ENCODE measurements around the gene ZNF253.
"Not testable (repeated sequence)": the region's sequence is repeated elsewhere in the genome, so short reads cannot be mapped to it uniquely, and the experiment has no call there.

The ZNF253 gene

GRCh38 chr19:19858751-19859150 is 6.9 kb upstream of the ZNF253 start:
- H3K4me1 ChIP-seq (ENCODE audit: control insufficient read depth, insufficient read depth, low read length), result no peaks in the 10 kb centered on the region
- no peak overlapping the region for H3K4me3 ChIP-seq (ENCODE audit: low read depth, low read length)
- H3K9ac ChIP-seq (ENCODE audit: low read depth, low read length), result no peak overlapping the region
- no peaks in the 10 kb centered on the region for H3K27me3 ChIP-seq (ENCODE audit: control insufficient read depth, insufficient read depth, low read length)
- H3K9me3 ChIP-seq (ENCODE audit: control insufficient read depth, insufficient read depth, low read length), result peaks cover 4% of the 10 kb centered on the region
- H3K36me3 ChIP-seq (ENCODE audit: control insufficient read depth, insufficient read depth, low read length), result no peaks in the 10 kb centered on the region

GRCh38 chr19:19860756-19861390 is 4.8 kb upstream of the ZNF253 start:
- Histone ChIP-seq H3K9me3 (ENCODE audit: control insufficient read depth, insufficient read depth, low read length) (no peaks in the 10 kb centered on the region), H3K36me3 (ENCODE audit: control insufficient read depth, insufficient read depth, low read length) (no peaks in the 10 kb centered on the region), H3K27me3 (ENCODE audit: control insufficient read depth, insufficient read depth, low read length) (no peaks in the 10 kb centered on the region), H3K4me3 (ENCODE audit: low read depth, low read length) (no peak overlapping the region), H3K4me1 (ENCODE audit: control insufficient read depth, insufficient read depth, low read length) (no peaks in the 10 kb centered on the region), H3K9ac (ENCODE audit: low read depth, low read length) (no peak overlapping the region)

- Histone ChIP-seq H3K36me3 (ENCODE audit: control insufficient read depth, insufficient read depth, low read length) (no peaks in the 10 kb centered on the region), H3K27me3 (ENCODE audit: control insufficient read depth, insufficient read depth, low read length) (no peaks in the 10 kb centered on the region), H3K4me1 (ENCODE audit: control insufficient read depth, insufficient read depth, low read length) (no peaks in the 10 kb centered on the region), H3K9me3 (ENCODE audit: control insufficient read depth, insufficient read depth, low read length) (no peaks in the 10 kb centered on the region), H3K9ac (ENCODE audit: low read depth, low read length) (peak overlapping the region; percentile 98), H3K4me3 (ENCODE audit: low read depth, low read length) (peak overlapping the region; percentile 96)
These were observed 1.0 kb downstream of the ZNF253 start for GRCh38 chr19:19866611-19867248.

- H3K9ac ChIP-seq (ENCODE audit: low read depth, low read length); H3K9me3 ChIP-seq (ENCODE audit: control insufficient read depth, insufficient read depth, low read length); H3K36me3 ChIP-seq (ENCODE audit: control insufficient read depth, insufficient read depth, low read length); H3K4me3 ChIP-seq (ENCODE audit: low read depth, low read length); H3K4me1 ChIP-seq (ENCODE audit: control insufficient read depth, insufficient read depth, low read length); H3K27me3 ChIP-seq (ENCODE audit: control insufficient read depth, insufficient read depth, low read length): not testable (repeated sequence)
These were observed 4.4 kb downstream of the ZNF253 start for GRCh38 chr19:19870086-19870485.

- no peak overlapping the region for H3K4me3 ChIP-seq (ENCODE audit: low read depth, low read length)
- H3K4me1 ChIP-seq (ENCODE audit: control insufficient read depth, insufficient read depth, low read length), result no peaks in the 10 kb centered on the region
- no peak overlapping the region for H3K9ac ChIP-seq (ENCODE audit: low read depth, low read length)
- H3K27me3 ChIP-seq (ENCODE audit: control insufficient read depth, insufficient read depth, low read length), result no peaks in the 10 kb centered on the region
- no peaks in the 10 kb centered on the region for H3K36me3 ChIP-seq (ENCODE audit: control insufficient read depth, insufficient read depth, low read length)
- H3K9me3 ChIP-seq (ENCODE audit: control insufficient read depth, insufficient read depth, low read length), result no peaks in the 10 kb centered on the region
These were observed 6.2 kb downstream of the ZNF253 start for GRCh38 chr19:19871932-19872331.

GRCh38 chr19:19873381-19873780 is 7.7 kb downstream of the ZNF253 start:
- no peak overlapping the region for H3K4me3 ChIP-seq (ENCODE audit: low read depth, low read length)
- no peaks in the 10 kb centered on the region for H3K9me3 ChIP-seq (ENCODE audit: control insufficient read depth, insufficient read depth, low read length)
- H3K27me3 ChIP-seq (ENCODE audit: control insufficient read depth, insufficient read depth, low read length), result no peaks in the 10 kb centered on the region
- H3K4me1 ChIP-seq (ENCODE audit: control insufficient read depth, insufficient read depth, low read length), result no peaks in the 10 kb centered on the region
- H3K9ac ChIP-seq (ENCODE audit: low read depth, low read length), result no peak overlapping the region
- H3K36me3 ChIP-seq (ENCODE audit: control insufficient read depth, insufficient read depth, low read length), result no peaks in the 10 kb centered on the region

GRCh38 chr19:19877724-19878123 is 12.0 kb downstream of the ZNF253 start:
- Histone ChIP-seq H3K36me3 (ENCODE audit: control insufficient read depth, insufficient read depth, low read length) (peaks cover 3% of the 10 kb centered on the region), H3K9me3 (ENCODE audit: control insufficient read depth, insufficient read depth, low read length) (no peaks in the 10 kb centered on the region), H3K4me3 (ENCODE audit: low read depth, low read length) (no peak overlapping the region), H3K9ac (ENCODE audit: low read depth, low read length) (no peak overlapping the region), H3K27me3 (ENCODE audit: control insufficient read depth, insufficient read depth, low read length) (no peaks in the 10 kb centered on the region), H3K4me1 (ENCODE audit: control insufficient read depth, insufficient read depth, low read length) (no peaks in the 10 kb centered on the region)

- Histone ChIP-seq H3K27me3 (ENCODE audit: control insufficient read depth, insufficient read depth, low read length) (no peaks in the 10 kb centered on the region), H3K9ac (ENCODE audit: low read depth, low read length) (no peak overlapping the region), H3K9me3 (ENCODE audit: control insufficient read depth, insufficient read depth, low read length) (peaks cover 4% of the 10 kb centered on the region), H3K36me3 (ENCODE audit: control insufficient read depth, insufficient read depth, low read length) (peaks cover 3% of the 10 kb centered on the region), H3K4me1 (ENCODE audit: control insufficient read depth, insufficient read depth, low read length) (no peaks in the 10 kb centered on the region), H3K4me3 (ENCODE audit: low read depth, low read length) (no peak overlapping the region)
These were observed 18.9 kb downstream of the ZNF253 start for GRCh38 chr19:19884583-19884982.

- H3K27me3 ChIP-seq (ENCODE audit: control insufficient read depth, insufficient read depth, low read length); H3K4me3 ChIP-seq (ENCODE audit: low read depth, low read length); H3K9ac ChIP-seq (ENCODE audit: low read depth, low read length); H3K36me3 ChIP-seq (ENCODE audit: control insufficient read depth, insufficient read depth, low read length); H3K4me1 ChIP-seq (ENCODE audit: control insufficient read depth, insufficient read depth, low read length): not testable (repeated sequence)
- peaks cover 19% of the 10 kb centered on the region for H3K9me3 ChIP-seq (ENCODE audit: control insufficient read depth, insufficient read depth, low read length)
These were observed 26.6 kb downstream of the ZNF253 start for GRCh38 chr19:19892055-19892941.

- H3K4me3 ChIP-seq (ENCODE audit: low read depth, low read length), result peak overlapping the region; percentile 92
- no peaks in the 10 kb centered on the region for H3K4me1 ChIP-seq (ENCODE audit: control insufficient read depth, insufficient read depth, low read length)
- no peaks in the 10 kb centered on the region for H3K27me3 ChIP-seq (ENCODE audit: control insufficient read depth, insufficient read depth, low read length)
- H3K36me3 ChIP-seq (ENCODE audit: control insufficient read depth, insufficient read depth, low read length), result no peaks in the 10 kb centered on the region
- H3K9ac ChIP-seq (ENCODE audit: low read depth, low read length), result no peak overlapping the region
- no peaks in the 10 kb centered on the region for H3K9me3 ChIP-seq (ENCODE audit: control insufficient read depth, insufficient read depth, low read length)
These were observed 34.6 kb downstream of the ZNF253 start for GRCh38 chr19:19900139-19900728.

- Histone ChIP-seq H3K4me1 (ENCODE audit: control insufficient read depth, insufficient read depth, low read length) (no peaks in the 10 kb centered on the region), H3K9me3 (ENCODE audit: control insufficient read depth, insufficient read depth, low read length) (no peaks in the 10 kb centered on the region), H3K36me3 (ENCODE audit: control insufficient read depth, insufficient read depth, low read length) (no peaks in the 10 kb centered on the region), H3K27me3 (ENCODE audit: control insufficient read depth, insufficient read depth, low read length) (no peaks in the 10 kb centered on the region), H3K4me3 (ENCODE audit: low read depth, low read length) (peak within 1 kb of the TSS; percentile 92), H3K9ac (ENCODE audit: low read depth, low read length) (peak within 1 kb of the TSS; percentile 98)
These were observed 35.2 kb downstream of the ZNF253 start, which contains the start of gene ZNF93 for GRCh38 chr19:19900729-19901444. Gene ZNF93 (plus strand): TSS chr19:19900946. CDS start chr19:19901089, 143 bp downstream.
